Muscle layer of duodenum (tissue), 2 donors: ENCODE results near the gene CNOT3.
A peak's percentile ranks its signal among the peaks of the same experiment; 100 is the strongest.

Source experiments
- H3K27ac ChIP-seq: one replicate; pipeline ENCODE4 v1.7.0; 2013; ENCODE audit warnings: mild to moderate bottlenecking, low read length
- H3K27me3 ChIP-seq: one replicate; pipeline ENCODE4 v1.7.0; 2013; ENCODE audit warnings: low read depth, mild to moderate bottlenecking, control low read depth, low read length
- H3K36me3 ChIP-seq, 2 donors: one replicate each; pipeline ENCODE4 v1.7.0; 2013; ENCODE audit warnings: low read length in 2 of 2, control low read depth in 1 of 2, mild to moderate bottlenecking in 1 of 2; ENCODE audit not compliant: insufficient read depth in 2 of 2, control insufficient read depth in 1 of 2
- H3K4me1 ChIP-seq, 2 donors: one replicate each; pipeline ENCODE4 v1.7.0; 2013; ENCODE audit warnings: low read length in 2 of 2, mild to moderate bottlenecking in 2 of 2, control low read depth in 1 of 2, moderate library complexity in 1 of 2; ENCODE audit not compliant: insufficient read depth in 2 of 2, control insufficient read depth in 1 of 2
- H3K4me3 ChIP-seq, 2 donors: one replicate each; pipeline ENCODE4 v1.7.0; 2013; ENCODE audit warnings: low read length in 2 of 2, low read depth in 1 of 2, mild to moderate bottlenecking in 1 of 2
- H3K9me3 ChIP-seq, 2 donors: one replicate each; pipeline ENCODE4 v1.7.0; 2013; ENCODE audit warnings: low read length in 2 of 2, control low read depth in 1 of 2, mild to moderate bottlenecking in 1 of 2; ENCODE audit not compliant: control insufficient read depth in 1 of 2
- donor health status: healthy.

Gene CNOT3

DNA sequence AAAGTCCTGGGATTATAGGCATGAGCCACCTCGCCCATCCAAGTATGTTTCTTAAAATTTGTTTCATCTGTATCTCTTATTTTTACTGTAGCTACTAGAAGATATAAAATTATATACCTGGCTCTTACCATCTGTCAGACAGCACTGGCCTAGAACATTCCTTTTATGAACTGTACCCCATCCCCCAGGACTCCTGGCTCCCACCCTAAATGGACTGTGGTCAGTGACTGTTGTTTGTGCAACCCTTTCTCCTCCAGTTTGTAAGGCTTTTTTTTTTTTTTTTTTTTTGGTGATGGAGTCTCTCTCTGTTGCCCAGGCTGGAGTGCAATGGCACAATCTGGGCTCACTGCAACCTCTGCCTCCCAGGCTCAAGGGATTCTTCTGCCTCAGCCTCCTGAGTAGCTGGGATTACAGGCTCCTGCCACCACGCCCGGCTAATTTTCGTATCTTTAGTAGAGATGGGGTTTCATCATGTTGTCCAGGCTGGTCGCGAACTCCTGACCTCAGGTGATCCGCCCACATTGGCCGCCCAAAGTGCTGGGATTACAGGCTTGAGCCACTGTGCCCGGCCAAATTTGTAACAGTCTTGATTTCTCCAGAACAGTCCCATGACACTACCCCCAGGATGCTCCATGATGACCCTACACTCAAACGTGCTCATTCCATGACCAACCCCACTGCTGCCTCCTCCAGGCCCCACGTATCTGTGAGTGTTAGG is 32.4 kb upstream of the CNOT3 start:
- Histone ChIP-seq H3K4me1 (peaks cover 4 to 14% of the 10 kb centered on the region in 2 donors), H3K27ac (no peak overlapping the region), H3K4me3 (no peak overlapping the region), H3K27me3 (no peaks in the 10 kb centered on the region), H3K9me3 (no peaks in the 10 kb centered on the region), H3K36me3 (peaks cover 15 to 47% of the 10 kb centered on the region in 2 donors)

DNA sequence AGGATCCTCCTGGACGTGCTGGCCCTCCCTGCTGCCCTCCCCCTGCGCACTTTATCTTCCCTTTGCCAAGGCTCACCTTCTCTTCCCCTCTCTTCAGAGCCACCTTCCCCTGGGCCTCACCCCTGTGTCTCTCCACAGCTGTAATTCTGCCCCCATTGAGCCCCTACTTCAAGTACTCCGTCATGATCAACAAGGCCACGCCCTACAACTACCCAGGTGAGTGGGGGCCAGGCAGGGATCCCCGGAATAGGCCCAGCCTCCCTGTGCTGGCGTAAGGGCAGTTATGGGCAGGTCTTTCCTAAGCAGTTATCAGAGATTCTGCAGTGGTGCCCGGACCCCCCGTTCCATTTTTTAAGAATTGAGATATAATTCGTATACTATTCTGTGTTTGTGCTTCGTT is 31.8 kb upstream of the CNOT3 start:
- H3K4me1 ChIP-seq, result peaks cover 4 to 14% of the 10 kb centered on the region in 2 donors
- no peaks in the 10 kb centered on the region for H3K9me3 ChIP-seq
- H3K27ac ChIP-seq, result no peak overlapping the region
- peaks cover 18 to 54% of the 10 kb centered on the region in 2 donors for H3K36me3 ChIP-seq
- H3K4me3 ChIP-seq, result no peak overlapping the region
- no peaks in the 10 kb centered on the region for H3K27me3 ChIP-seq

DNA sequence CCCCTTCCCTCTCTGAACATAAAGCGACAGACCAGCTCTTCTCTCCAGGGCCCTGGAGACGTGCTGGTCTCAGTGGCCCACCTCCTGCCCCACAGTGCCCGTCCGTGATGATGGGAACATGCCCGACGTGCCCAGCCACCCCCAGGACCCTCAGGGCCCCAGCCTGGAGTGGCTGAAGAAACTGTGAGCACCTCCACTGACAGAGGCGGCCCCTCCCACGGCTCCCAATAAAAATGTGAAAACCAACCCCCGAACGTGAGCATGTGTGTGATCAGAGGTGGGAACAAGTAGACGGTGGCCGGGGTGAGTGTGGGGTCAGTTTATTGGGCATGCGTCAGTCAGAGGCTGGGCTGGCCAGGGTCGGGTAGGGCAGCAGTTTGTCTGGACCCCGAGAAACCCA is 30.8 kb upstream of the CNOT3 start:
- Histone ChIP-seq H3K9me3 (no peaks in the 10 kb centered on the region), H3K4me3 (no peak overlapping the region), H3K27me3 (no peaks in the 10 kb centered on the region), H3K4me1 (peaks cover 4 to 14% of the 10 kb centered on the region in 2 donors), H3K36me3 (peaks cover 20 to 58% of the 10 kb centered on the region in 2 donors), H3K27ac (no peak overlapping the region)

DNA sequence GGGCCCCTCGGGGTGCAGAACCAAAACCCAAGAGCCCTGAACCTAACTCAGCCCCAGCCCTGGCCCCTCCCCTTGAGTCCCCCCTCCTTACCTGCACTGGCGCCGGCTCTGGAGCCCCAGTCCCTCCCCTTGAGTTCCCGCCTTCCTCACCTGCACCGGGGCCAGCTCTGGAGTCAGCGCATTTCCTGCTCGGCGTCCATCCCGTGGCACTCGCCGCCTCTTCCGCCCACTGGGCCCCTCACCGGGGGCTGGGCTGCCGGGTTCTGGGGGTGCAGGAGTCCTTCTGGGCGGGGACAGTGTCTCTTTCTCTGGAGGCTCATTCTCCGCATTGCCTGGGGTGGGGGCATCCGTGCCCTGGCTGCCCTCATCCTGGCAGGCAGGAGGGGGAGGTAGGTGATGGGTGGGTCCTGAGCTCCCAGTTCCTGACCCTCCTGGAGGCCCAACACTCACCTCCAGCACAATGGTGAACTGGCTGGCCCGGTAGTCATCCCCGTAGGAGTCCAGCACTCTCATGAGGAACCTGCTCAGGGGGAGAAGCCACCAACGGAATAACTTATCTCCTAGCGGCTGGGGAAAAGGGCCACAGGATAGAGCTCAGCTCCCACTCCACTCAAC is 29.6 kb upstream of the CNOT3 start:
- Histone ChIP-seq H3K4me1 (peaks cover 4 to 14% of the 10 kb centered on the region in 2 donors), H3K27me3 (no peaks in the 10 kb centered on the region), H3K9me3 (no peaks in the 10 kb centered on the region), H3K36me3 (peaks cover 20 to 58% of the 10 kb centered on the region in 2 donors), H3K4me3 (no peak overlapping the region), H3K27ac (no peak overlapping the region)

DNA sequence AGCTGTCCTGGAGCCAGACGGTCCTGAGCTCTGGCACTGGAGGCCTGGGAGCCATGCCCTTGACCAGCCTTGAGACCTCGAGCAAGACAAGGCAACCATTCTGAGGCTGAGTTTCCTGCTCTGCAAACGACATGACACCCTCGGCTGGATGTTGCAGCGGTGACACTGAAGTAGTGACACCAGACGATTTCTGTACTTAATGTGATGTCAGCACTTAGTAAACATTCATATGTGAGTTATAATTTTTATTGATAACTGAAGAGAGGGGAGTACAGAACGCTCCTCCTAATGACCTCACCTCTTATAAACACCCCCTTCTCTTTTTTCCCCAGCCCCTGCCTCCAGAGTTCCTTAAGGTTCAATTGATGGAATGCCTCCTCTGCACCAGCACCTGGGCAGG is 29.1 kb upstream of the CNOT3 start:
- Histone ChIP-seq H3K27me3 (no peaks in the 10 kb centered on the region), H3K27ac (no peak overlapping the region), H3K4me3 (no peak overlapping the region), H3K4me1 (peaks cover 1 to 10% of the 10 kb centered on the region in 2 donors), H3K9me3 (no peaks in the 10 kb centered on the region), H3K36me3 (peaks cover 25 to 58% of the 10 kb centered on the region in 2 donors)

DNA sequence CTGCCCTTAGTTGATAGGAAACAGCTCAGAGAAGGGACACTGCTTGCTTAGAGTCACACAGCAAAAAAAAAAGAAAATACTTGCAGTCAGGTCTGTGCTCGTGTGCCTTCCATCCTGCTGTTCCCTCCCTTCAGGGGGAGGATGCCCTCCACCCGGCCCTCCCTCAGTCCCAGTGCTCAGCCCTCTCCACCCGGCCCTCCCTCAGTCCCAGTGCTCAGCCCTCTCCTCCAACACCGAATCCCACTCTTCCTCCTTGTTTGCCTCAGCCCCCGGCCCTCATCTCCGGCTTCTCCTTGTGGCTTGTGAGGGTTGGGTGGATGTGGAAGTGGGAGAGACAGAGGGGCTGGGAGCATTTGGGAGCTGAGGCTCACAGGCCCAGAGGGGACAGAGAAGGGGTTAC is 27.9 kb upstream of the CNOT3 start:
- H3K27me3 ChIP-seq, result no peaks in the 10 kb centered on the region
- peaks cover 25 to 58% of the 10 kb centered on the region in 2 donors for H3K36me3 ChIP-seq
- no peak overlapping the region for H3K27ac ChIP-seq
- no peaks in the 10 kb centered on the region for H3K9me3 ChIP-seq
- H3K4me1 ChIP-seq, result peaks cover 0 to 8% of the 10 kb centered on the region in 2 donors
- no peak overlapping the region for H3K4me3 ChIP-seq

DNA sequence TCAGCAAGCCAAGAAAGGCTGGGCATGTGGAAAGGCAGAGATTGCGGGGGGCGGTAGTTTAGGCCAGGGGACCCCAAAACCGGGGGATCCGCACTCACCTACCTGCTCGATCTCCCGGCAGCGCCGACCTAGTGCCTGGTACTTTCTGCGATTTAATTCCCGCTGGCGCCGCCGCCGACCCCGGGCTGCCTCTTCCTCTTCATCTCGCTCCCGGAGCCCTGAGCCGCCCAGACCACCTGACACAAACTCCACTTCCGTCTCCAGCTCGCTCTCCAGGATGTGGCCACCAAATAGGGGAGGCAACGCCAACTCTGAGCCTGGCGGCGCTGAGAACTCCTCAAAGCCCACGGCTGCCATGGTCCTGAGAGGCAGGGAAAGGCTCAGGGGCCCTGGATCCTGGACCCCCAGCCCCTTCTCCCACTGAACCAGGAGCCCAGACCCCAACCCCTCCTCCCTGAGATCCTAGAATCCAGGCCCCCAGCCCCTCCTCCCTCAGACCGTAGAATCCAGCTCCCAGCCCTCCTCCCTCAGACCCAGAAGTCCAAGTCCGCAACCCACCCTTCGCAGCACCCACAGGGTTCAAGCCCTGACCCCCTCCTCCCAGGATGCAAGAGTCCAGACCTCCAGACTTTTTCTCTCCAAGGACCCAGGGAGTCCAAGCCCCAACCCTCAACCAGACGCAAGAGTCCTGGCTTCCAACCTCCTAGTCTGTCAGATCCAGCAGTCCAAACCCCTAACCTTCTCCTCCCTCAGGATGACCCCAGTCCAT is 23.0 kb upstream of the CNOT3 start:
- Histone ChIP-seq H3K36me3 (peaks cover 18 to 29% of the 10 kb centered on the region in 2 donors), H3K27me3 (no peaks in the 10 kb centered on the region), H3K4me3 (peak overlapping the region; percentile 84 to 94), H3K27ac (peak overlapping the region; percentile 99), H3K4me1 (peaks cover 0 to 24% of the 10 kb centered on the region in 2 donors), H3K9me3 (no peaks in the 10 kb centered on the region)

DNA sequence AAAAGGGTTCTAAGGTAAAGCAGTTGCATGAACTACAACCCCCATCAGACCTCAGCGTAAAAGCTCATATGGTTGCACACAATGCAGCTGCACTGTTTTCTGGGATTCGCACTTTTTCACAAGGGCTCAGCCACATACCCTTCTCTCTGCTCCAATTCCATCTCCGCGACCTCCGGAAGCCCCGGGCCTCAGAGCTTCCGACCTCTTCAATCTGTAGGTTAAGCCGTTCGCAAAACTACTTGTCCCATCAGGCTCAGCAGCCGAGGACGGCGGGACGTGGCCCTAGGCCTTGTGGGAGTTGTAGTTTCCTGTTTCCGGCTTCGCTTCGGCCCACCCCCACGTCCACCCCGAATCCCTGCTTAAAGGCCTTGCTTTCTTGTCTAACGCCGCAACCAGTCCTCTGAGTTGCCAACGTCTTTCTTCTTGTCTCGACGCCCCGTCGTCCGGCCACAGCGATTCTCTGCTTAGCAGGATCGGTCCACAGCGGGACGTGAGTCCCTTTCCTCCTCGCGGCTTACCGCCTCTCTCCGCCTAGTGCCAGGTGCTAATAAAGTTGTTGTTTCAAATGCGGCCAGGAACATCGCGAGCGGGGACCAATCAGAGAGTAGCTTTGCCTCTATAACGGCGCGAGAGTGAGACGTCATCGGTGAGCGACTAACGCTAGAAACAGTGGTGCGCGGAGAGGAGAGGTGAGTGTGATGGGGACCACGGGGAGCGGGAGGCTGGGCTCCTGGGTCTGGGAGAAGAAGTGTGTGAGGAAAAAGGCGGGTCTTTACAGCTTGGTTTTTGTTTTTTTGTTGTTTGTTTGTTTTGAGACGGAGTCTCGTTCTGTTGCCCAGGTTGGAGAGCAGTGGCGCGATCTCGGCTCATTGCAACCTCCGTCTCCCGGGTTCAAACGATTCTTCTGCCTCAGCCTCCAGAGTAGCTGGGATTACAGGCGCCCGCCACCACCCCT is 22.2 kb upstream of the CNOT3 start, which contains the start of the genes PRPF31 and TFPT:
TSS of gene PRPF31 (plus strand) at position 646 of the 955 bp plus-strand sequence. CDS start 2,525 bp downstream, outside the sequence.
TSS of gene TFPT (minus strand) at position 549 of the 955 bp plus-strand sequence. CDS start at position 161, 388 bp downstream.
- H3K4me3 ChIP-seq, result peak within 1 kb of the TSS; percentile 84 to 94
- H3K27ac ChIP-seq, result peak within 1 kb of the TSS; percentile 99
- H3K4me1 ChIP-seq, result peaks cover 0 to 24% of the 10 kb centered on the region in 2 donors
- peaks cover 21 to 29% of the 10 kb centered on the region in 2 donors for H3K36me3 ChIP-seq
- H3K27me3 ChIP-seq, result no peaks in the 10 kb centered on the region
- H3K9me3 ChIP-seq, result no peaks in the 10 kb centered on the region

DNA sequence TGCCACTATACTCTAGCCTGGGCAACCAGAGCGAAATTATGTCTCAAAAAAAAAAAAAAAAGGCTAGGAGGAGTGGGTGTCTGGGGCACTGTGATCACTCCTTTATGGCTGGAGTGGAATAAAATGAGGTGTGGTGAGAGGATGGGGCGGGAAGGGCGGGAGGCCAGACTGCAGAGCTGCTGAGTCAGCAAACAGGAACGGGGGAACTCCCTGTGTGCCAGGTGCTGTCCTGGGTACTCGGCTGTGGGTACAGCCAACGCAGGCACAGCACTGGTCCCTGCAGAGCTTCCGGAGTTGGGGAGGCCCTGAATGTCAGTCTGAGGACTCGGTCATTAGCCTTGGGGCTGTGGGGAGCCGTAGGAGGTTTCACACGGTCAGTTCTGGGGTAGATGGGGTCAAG is 16.3 kb upstream of the CNOT3 start:
- Histone ChIP-seq H3K27ac (no peak overlapping the region), H3K36me3 (peaks cover 48 to 73% of the 10 kb centered on the region in 2 donors), H3K4me3 (no peak overlapping the region), H3K4me1 (peaks cover 0 to 10% of the 10 kb centered on the region in 2 donors), H3K27me3 (no peaks in the 10 kb centered on the region), H3K9me3 (no peaks in the 10 kb centered on the region)

DNA sequence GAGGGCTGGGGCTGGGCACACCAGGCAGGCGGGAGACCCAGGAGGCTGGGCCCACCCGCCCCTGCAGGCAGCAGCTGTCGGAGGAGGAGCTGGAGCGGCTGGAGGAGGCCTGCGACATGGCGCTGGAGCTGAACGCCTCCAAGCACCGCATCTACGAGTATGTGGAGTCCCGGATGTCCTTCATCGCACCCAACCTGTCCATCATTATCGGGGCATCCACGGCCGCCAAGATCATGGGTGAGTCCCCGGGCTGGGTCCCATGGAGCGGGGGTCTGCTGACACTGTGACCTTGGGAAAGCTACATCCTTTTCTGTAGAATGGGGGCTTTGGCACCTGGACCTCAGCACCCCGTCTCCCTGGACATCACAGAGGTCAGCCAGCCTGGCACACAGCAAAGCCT is 13.9 kb upstream of the CNOT3 start:
- H3K36me3 ChIP-seq, result peaks cover 46 to 88% of the 10 kb centered on the region in 2 donors
- H3K9me3 ChIP-seq, result no peaks in the 10 kb centered on the region
- H3K4me3 ChIP-seq, result no peak overlapping the region
- no peak overlapping the region for H3K27ac ChIP-seq
- H3K27me3 ChIP-seq, result no peaks in the 10 kb centered on the region
- H3K4me1 ChIP-seq, result no peaks in the 10 kb centered on the region
